Measurements from ENCODE around the gene LGR4. TPM values are rescaled to one million over a fixed set of nuclear protein-coding genes. Genes with fewer than 3 reads are reported as not detected.

Gene LGR4
- total and polyA plus RNA-seq, 2 of the 13 experiments (the other 11 are each of a cell fraction or from before 2014, with no cell fraction given): 42.1 to 68.7 TPM

- no peak for TF ChIP-seq NFE2L2 (IDR thresholded peaks at IDR 0.05; ENCODE audit: low read length)
- TF ChIP-seq ZNF460 (CRISPR knock-in tag; IDR thresholded peaks at IDR 0.05; ENCODE audit: borderline replicate concordance): no peak
- TF ChIP-seq TBL1XR1 (IDR thresholded peaks at IDR 0.05; ENCODE audit: borderline replicate concordance, low read length, partially characterized antibody): peak; percentile 25
- no peak; the same call in 1 of the 2 replicates for TF ChIP-seq ATF2 (CRISPR knock-in tag; IDR thresholded peaks at IDR 0.05)
- TF ChIP-seq, protein P1, sequence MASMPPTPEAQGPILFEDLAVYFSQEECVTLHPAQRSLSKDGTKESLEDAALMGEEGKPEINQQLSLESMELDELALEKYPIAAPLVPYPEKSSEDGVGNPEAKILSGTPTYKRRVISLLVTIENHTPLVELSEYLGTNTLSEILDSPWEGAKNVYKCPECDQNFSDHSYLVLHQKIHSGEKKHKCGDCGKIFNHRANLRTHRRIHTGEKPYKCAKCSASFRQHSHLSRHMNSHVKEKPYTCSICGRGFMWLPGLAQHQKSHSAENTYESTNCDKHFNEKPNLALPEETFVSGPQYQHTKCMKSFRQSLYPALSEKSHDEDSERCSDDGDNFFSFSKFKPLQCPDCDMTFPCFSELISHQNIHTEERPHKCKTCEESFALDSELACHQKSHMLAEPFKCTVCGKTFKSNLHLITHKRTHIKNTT (CRISPR knock-in tag; IDR thresholded peaks at IDR 0.05): peak; percentile 91; the same call in 1 of the 2 replicates
- no peak for TF ChIP-seq POLR2AphosphoS2 (IDR thresholded peaks at IDR 0.05; ENCODE audit: low read depth, low read length)
- no peak for TF ChIP-seq ZNF660 (CRISPR knock-in tag; IDR thresholded peaks at IDR 0.05; ENCODE audit: borderline replicate concordance, low read depth)
- TF ChIP-seq YEATS4 (CRISPR knock-in tag; IDR thresholded peaks at IDR 0.05; ENCODE audit: borderline replicate concordance): peak; percentile 93
- TF ChIP-seq SNRNP70 (IDR thresholded peaks at IDR 0.05; ENCODE audit: low read depth, low read length): no peak
- no peak for TF ChIP-seq ZNF570 (CRISPR knock-in tag; IDR thresholded peaks at IDR 0.05; ENCODE audit: borderline replicate concordance)
- TF ChIP-seq RARG (CRISPR knock-in tag; IDR thresholded peaks at IDR 0.05; ENCODE audit: low read depth): no peak
- peak; percentile 87 for TF ChIP-seq GATAD1 (CRISPR knock-in tag; IDR thresholded peaks at IDR 0.05)
- 0 out of 2 replicates have a peak, but pooled peaks have one; percentile 66 for TF ChIP-seq KLF15 (CRISPR knock-in tag; IDR thresholded peaks at IDR 0.05; ENCODE audit: borderline replicate concordance)
- TF ChIP-seq ZNF839 (CRISPR knock-in tag; IDR thresholded peaks at IDR 0.05; ENCODE audit: borderline replicate concordance): peak; percentile 79; the same call in 1 of the 2 replicates
- TF ChIP-seq ZNF577 (CRISPR knock-in tag; IDR thresholded peaks at IDR 0.05; ENCODE audit: borderline replicate concordance, low read depth): no peak
- peak; percentile 70 for TF ChIP-seq RXRA (CRISPR knock-in tag; IDR thresholded peaks at IDR 0.05)
- peak; percentile 76; the same call in 1 of the 2 replicates for TF ChIP-seq MAF1 (CRISPR knock-in tag; IDR thresholded peaks at IDR 0.05; ENCODE audit: borderline replicate concordance)
- TF ChIP-seq ZKSCAN1 (IDR thresholded peaks at IDR 0.05; ENCODE audit: low read length): no peak
- TF ChIP-seq, protein P2, sequence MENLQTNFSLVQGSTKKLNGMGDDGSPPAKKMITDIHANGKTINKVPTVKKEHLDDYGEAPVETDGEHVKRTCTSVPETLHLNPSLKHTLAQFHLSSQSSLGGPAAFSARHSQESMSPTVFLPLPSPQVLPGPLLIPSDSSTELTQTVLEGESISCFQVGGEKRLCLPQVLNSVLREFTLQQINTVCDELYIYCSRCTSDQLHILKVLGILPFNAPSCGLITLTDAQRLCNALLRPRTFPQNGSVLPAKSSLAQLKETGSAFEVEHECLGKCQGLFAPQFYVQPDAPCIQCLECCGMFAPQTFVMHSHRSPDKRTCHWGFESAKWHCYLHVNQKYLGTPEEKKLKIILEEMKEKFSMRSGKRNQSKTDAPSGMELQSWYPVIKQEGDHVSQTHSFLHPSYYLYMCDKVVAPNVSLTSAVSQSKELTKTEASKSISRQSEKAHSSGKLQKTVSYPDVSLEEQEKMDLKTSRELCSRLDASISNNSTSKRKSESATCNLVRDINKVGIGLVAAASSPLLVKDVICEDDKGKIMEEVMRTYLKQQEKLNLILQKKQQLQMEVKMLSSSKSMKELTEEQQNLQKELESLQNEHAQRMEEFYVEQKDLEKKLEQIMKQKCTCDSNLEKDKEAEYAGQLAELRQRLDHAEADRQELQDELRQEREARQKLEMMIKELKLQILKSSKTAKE (CRISPR knock-in tag; IDR thresholded peaks at IDR 0.05; ENCODE audit: borderline replicate concordance): no peak
- TF ChIP-seq ZSCAN22 (CRISPR knock-in tag; IDR thresholded peaks at IDR 0.05): no peak
- no peak; the same call in 1 of the 2 replicates for TF ChIP-seq ZNF782 (CRISPR knock-in tag; IDR thresholded peaks at IDR 0.05; ENCODE audit: borderline replicate concordance)
- TF ChIP-seq ZNF136 (CRISPR knock-in tag; IDR thresholded peaks at IDR 0.05; ENCODE audit: low read depth): no peak; the same call in none of the 2 replicates
- TF ChIP-seq TERF1 (CRISPR knock-in tag; IDR thresholded peaks at IDR 0.05): no peak
- 0 out of 2 replicates have a peak, but pooled peaks have one; percentile 23 for TF ChIP-seq ONECUT2 (CRISPR knock-in tag; IDR thresholded peaks at IDR 0.05)
Observed at GRCh38 chr11:27362749-27363575, 109.6 kb downstream of the LGR4 start, which contains the start of gene CCDC34 (continued).

All from HepG2 (cell line).